Astrocyte of the hippocampus (primary cell): ENCODE measurements around the gene HPCAL1.

ENCODE experiments used
- DNase-seq: peaks from one replicate; pipeline ENCODE4 v3.0.0; 2011; ENCODE audit warnings: low read depth, low spot score

The HPCAL1 gene

GRCh38 chr2:10354399-10354798 lies 51.7 kb downstream of the HPCAL1 start:
- no peak for DNase-seq

- no peak for DNase-seq
Observed at GRCh38 chr2:10355471-10356438, 53.1 kb downstream of the HPCAL1 start.

- DNase-seq: no peak
Observed at GRCh38 chr2:10356439-10356811, 53.7 kb downstream of the HPCAL1 start.

- no peak for DNase-seq
Observed at GRCh38 chr2:10357193-10358169, 54.8 kb downstream of the HPCAL1 start.

- no peak for DNase-seq
Observed at GRCh38 chr2:10359246-10359645, 56.5 kb downstream of the HPCAL1 start.

GRCh38 chr2:10359731-10360329 lies 57.1 kb downstream of the HPCAL1 start:
- no peak for DNase-seq

GRCh38 chr2:10360460-10360849 lies 57.8 kb downstream of the HPCAL1 start:
- no peak for DNase-seq

- DNase-seq: peak; percentile 39
Observed at GRCh38 chr2:10360850-10361588, 58.3 kb downstream of the HPCAL1 start.

- no peak for DNase-seq
Observed at GRCh38 chr2:10362096-10362897, 59.6 kb downstream of the HPCAL1 start.

GRCh38 chr2:10362898-10363454 lies 60.3 kb downstream of the HPCAL1 start:
- DNase-seq: no peak

- no peak for DNase-seq
Observed at GRCh38 chr2:10363861-10364610, 61.3 kb downstream of the HPCAL1 start.

- no peak for DNase-seq
Observed at GRCh38 chr2:10365412-10365811, 62.7 kb downstream of the HPCAL1 start.

- no peak for DNase-seq
Observed at GRCh38 chr2:10366601-10367270, 64.0 kb downstream of the HPCAL1 start.

- no peak for DNase-seq
Observed at GRCh38 chr2:10367472-10368439, 65.1 kb downstream of the HPCAL1 start.

GRCh38 chr2:10368491-10369231 lies 66.0 kb downstream of the HPCAL1 start:
- no peak for DNase-seq
